Pons (tissue), 1 donor: ENCODE measurements around the gene COL5A2.

ENCODE experiments used
- DNase-seq: peaks from one replicate; pipeline ENCODE4 v3.0.0-alpha.2; 2016; ENCODE audit warnings: low spot score

The COL5A2 gene

GRCh38 chr2:189147361-189147760 is 32.2 kb downstream of the COL5A2 start:
- no peak for DNase-seq

GRCh38 chr2:189146553-189146952 is 33.0 kb downstream of the COL5A2 start:
- DNase-seq, result no peak

- DNase-seq, result no peak
Observed at GRCh38 chr2:189144700-189145211, 34.8 kb downstream of the COL5A2 start.

- DNase-seq, result no peak
Observed at GRCh38 chr2:189143925-189144324, 35.6 kb downstream of the COL5A2 start.

- DNase-seq, result peak; percentile 14
Observed at GRCh38 chr2:189142893-189143759, 36.4 kb downstream of the COL5A2 start.

- no peak for DNase-seq
Observed at GRCh38 chr2:189138800-189139199, 40.8 kb downstream of the COL5A2 start.

- DNase-seq, result no peak
Observed at GRCh38 chr2:189137519-189137918, 42.0 kb downstream of the COL5A2 start.

- DNase-seq, result no peak
Observed at GRCh38 chr2:189134485-189134884, 45.1 kb downstream of the COL5A2 start.

- no peak for DNase-seq
Observed at GRCh38 chr2:189131991-189132390, 47.6 kb downstream of the COL5A2 start.

GRCh38 chr2:189129971-189130370 is 49.6 kb downstream of the COL5A2 start:
- no peak for DNase-seq

- no peak for DNase-seq
Observed at GRCh38 chr2:189128970-189129369, 50.6 kb downstream of the COL5A2 start.

- no peak for DNase-seq
Observed at GRCh38 chr2:189127756-189128155, 51.8 kb downstream of the COL5A2 start.

- no peak for DNase-seq
Observed at GRCh38 chr2:189125195-189125594, 54.4 kb downstream of the COL5A2 start.

- DNase-seq, result no peak
Observed at GRCh38 chr2:189124175-189124574, 55.4 kb downstream of the COL5A2 start.

GRCh38 chr2:189118386-189118785 is 61.2 kb downstream of the COL5A2 start:
- DNase-seq, result no peak

- no peak for DNase-seq
Observed at GRCh38 chr2:189116979-189117378, 62.6 kb downstream of the COL5A2 start.

- DNase-seq, result no peak
Observed at GRCh38 chr2:189116087-189116486, 63.5 kb downstream of the COL5A2 start.

GRCh38 chr2:189115126-189115525 is 64.4 kb downstream of the COL5A2 start:
- no peak for DNase-seq

GRCh38 chr2:189113963-189114362 is 65.6 kb downstream of the COL5A2 start:
- no peak for DNase-seq

GRCh38 chr2:189111063-189111715 is 68.4 kb downstream of the COL5A2 start:
- no peak for DNase-seq

- peak; percentile 25 for DNase-seq
Observed at GRCh38 chr2:189109921-189110397, 69.6 kb downstream of the COL5A2 start.

GRCh38 chr2:189104934-189105333 is 74.6 kb downstream of the COL5A2 start:
- DNase-seq, result no peak

GRCh38 chr2:189102735-189103134 is 76.8 kb downstream of the COL5A2 start:
- no peak for DNase-seq
